HL-60/S4 (cell line): ENCODE measurements around the gene AJAP1.

ENCODE experiments used
- in situ Hi-C: fragments of 300-500 bp; cut with MboI; formaldehyde crosslinking; loops from 2 replicates; pipeline ENCODE4 v1.14.3; 2022; ENCODE audit warnings: low sequenced_read_pairs

AJAP1 gene

GRCh38 chr1:4628992-4629391, 25.4 kb upstream of the AJAP1 start:
- in situ Hi-C loops: no loop called here

DNA sequence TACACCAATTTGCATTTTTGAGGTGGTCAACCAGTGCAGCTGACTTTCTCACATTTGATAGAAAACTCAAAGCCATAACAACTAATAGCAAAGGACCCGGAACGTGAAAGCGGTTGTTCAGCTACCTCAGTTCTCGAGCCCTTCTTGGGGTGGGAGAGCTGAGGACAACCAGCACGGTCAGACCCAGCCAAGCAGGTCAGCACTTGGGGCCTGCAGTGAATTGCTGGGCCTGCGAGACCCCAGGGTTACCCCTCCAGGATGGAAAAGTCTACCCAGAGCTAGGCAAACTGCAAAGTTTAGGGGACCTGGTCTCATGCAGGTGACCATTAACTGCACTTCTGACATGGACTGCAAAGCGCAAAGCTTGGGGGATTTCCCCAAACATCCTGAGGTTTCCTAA, 23.8 kb upstream of the AJAP1 start:
- in situ Hi-C loops: no loop called here

DNA sequence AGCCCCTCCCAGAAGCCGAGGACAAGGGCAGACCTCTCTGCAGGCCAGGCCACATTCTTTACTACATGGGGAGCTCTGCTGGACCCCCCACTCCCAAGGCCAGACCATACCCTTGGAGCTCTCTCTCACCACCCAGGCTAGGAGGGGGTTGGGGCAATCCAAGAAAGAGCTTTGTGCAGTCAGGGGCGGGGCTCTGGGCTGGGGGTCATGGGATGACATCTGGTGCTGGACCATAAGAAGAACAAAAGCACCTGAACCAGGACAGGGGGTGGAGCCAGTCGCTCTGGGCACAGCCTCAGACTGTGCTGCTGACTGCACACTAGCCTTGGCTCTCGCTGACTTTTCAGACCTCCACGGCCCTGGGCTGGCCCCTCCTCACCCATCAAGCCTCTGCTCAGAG, 23.1 kb upstream of the AJAP1 start:
- in situ Hi-C loops: no loop called here

DNA sequence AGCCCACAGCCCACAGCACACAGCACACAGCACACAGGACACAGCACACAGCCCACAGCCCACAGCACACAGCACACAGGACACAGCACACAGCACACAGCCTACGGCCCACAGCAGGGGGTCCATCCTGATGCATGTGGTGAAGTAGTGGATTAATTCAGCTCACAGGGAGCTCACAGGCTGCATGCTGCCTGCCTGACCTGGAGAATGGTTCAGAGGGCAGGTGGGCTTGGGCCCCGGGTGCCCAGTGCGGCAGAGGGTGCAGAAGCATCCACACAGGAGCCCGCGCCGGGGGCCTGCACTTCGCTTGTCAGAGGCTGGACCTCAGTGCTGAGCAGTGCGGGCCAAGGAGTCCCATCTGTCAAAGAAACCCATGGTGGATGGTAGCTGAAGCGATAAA, 21.1 kb upstream of the AJAP1 start:
- in situ Hi-C loops: no loop called here

DNA sequence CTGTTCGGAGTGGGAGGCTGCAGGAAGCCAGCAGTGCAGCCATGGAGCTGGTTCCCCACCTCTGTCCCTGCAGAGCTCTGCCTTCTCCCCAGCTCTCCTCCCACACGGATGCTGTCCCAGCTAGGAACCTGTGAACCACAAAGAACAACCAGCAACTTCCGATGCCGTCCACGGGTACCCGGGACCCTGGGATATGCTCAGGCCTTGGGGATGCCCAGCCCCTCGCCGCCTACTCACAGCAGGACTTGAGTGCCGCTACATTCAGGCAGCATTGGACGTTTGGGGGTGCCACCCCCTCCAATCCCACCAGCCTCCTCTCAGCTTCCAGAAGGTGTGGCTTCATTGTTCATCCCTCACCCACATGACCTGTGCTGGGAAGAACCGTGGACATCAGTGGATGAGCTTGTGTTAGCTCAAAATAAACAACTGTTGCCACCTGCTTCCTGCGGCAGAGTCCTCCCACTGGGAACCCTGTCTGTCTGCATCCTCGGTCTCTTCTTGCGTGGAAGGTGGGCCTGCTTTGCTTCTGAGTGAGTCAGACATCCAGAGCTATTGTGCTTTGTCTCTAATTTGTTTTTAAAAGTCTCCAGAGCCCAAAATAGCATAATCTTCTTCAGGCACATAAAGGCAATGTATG, 20.1 kb upstream of the AJAP1 start:
- in situ Hi-C loops: no loop called here

DNA sequence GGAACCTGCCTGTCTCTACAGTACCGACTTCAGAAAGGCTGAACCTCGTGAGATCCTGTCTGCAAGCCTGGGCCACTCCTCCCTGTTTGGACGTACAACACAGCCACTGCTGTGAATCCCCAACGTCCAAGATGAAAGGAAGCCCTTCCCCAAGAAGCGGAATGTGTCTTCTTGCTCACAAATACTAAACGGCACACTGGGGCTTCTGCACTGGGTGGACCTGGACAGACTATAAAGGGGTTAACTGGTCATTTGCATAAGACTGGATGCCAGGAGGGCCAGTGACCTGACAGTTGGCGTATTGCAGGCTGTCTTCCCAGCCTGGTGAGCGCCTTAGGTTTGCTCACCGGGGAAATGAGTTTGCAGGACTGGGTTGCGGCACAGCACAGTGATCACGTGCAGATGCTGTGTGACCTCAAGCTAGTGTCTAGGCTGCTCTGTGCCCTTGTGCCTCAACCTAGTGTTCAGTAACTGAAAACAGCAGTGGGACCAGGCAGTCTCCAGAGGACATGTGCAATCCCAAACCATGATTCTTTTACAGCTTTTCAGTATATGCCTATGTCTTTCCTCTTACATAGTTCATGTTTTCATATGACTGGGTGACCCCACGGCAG, 19.5 kb upstream of the AJAP1 start:
- in situ Hi-C loops: no loop called here

DNA sequence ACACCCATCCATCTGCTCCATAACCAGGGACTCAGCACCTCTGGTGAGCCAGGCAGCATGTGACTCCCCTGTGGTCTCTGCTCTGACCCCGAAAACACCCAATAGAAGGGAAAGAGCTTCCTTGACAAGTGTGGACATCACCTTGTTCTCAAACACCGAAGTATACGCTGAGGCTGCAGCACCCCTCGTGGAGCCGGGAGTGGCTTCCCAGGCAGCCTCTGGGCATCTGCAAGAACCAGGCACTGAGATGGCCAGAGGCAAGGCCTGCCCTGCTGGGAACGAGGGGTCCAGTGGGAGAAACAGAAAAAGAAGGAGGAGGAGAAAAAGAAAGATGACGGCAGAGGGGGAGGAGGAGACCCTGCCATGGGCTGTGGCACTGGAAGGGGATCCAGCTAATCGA, 18.2 kb upstream of the AJAP1 start:
- in situ Hi-C loops: no loop called here

GRCh38 chr1:4636644-4637380, 17.6 kb upstream of the AJAP1 start:
- in situ Hi-C loops: no loop called here

- in situ Hi-C loops: no loop called here
Measured at GRCh38 chr1:4637616-4638344, 16.6 kb upstream of the AJAP1 start.

GRCh38 chr1:4638345-4638729, 16.1 kb upstream of the AJAP1 start:
- in situ Hi-C loops: no loop called here

- in situ Hi-C loops: no loop called here
Measured at GRCh38 chr1:4640931-4641330, 13.5 kb upstream of the AJAP1 start.

DNA sequence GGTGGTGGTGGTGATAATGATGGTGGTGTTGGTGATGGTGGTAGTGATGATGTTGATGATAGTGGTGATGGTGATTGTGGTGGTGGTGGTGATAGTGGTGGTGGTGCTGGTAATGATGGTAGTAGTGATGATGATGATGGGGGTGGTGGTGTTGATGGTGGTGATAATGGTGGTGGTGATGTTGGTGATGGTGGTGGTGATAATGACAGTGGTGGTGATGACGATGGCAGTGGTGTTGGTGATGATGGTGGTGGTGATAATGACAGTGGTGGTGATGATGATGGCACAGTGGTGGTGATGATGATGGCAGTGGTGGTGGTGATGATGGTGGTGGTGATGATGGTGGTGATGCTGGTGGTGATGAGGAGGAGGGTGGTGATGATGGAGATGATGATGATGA, 7.0 kb upstream of the AJAP1 start:
- in situ Hi-C loops: no loop called here

DNA sequence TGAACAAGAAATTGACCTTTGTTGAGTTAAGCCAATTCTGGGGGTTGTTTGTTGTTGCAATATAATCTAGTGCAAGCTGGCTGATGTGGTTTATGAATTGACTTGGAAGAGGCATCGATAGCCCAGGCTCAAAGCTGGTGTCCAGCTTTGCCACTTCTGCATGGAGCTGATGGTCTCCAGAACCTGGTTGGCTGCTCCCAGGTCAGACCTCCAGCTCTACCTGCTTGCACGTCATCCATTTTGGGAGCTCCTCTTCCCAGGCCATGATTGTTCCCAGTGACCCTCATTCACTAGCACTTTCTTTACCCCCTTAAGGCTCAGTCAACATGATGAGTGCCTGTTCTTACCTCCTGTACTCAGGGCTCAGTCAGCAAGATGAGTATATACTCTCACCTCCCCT, 5.8 kb upstream of the AJAP1 start:
- in situ Hi-C loops: no loop called here

DNA sequence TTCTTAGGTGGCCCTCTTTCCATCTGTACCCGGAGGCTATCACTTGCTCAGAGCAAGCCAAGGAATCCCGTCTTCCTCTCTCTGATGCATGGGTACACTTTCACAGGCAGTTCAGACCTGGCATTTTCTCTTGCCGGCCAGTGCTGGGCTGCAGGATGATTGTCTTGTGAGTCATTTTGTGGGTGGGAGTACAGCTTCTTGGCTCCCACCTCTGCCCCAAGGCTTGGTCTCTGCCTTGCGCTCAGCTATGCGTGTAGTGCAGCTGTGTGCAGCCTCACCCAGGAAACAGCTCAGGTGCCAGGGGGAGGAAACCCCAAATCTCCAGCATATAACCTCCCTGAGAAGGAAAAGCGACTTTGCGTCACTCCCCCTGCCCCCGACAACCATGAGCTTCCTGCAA, 3.9 kb upstream of the AJAP1 start:
- in situ Hi-C loops: no loop called here

GRCh38 chr1:4650981-4651380, 3.4 kb upstream of the AJAP1 start:
- in situ Hi-C loops: no loop called here

DNA sequence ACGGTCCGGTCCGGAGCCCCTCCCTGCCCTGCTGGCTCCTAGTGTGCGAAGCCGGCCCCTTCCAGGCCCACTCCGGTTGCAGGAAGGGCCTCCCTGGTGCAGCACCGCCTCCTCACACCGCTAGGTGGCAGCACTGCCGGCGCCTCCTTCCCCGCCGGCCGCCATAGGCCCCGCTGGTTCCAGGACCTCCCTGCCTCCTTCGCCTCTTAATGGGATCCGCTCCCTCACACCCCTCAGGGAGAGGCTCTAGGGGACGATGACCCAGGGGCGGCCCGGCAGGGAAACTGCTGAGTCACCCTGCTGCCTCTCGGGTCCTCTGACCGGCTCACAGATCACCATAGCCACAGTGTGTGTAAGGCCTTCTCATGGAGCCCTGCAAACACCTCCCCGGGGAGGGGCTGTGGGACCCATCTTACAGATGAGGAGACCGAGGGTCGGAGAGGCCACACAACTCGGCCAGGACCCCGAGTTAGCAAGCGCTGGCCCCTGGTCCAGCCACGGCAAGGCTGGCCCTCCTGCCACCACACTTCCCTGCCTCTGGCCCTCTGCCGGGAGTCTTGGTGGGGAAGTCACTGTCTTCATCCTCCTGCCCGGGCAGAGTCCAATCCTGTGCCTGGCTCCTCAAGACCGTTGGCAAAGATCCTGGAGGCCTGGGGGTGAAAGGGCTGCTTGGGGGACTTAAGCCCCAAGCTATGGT, 1.6 kb upstream of the AJAP1 start:
- in situ Hi-C loops: no loop called here

- in situ Hi-C loops: no loop called here
Measured at GRCh38 chr1:4653328-4653660, 1.1 kb upstream of the AJAP1 start.

DNA sequence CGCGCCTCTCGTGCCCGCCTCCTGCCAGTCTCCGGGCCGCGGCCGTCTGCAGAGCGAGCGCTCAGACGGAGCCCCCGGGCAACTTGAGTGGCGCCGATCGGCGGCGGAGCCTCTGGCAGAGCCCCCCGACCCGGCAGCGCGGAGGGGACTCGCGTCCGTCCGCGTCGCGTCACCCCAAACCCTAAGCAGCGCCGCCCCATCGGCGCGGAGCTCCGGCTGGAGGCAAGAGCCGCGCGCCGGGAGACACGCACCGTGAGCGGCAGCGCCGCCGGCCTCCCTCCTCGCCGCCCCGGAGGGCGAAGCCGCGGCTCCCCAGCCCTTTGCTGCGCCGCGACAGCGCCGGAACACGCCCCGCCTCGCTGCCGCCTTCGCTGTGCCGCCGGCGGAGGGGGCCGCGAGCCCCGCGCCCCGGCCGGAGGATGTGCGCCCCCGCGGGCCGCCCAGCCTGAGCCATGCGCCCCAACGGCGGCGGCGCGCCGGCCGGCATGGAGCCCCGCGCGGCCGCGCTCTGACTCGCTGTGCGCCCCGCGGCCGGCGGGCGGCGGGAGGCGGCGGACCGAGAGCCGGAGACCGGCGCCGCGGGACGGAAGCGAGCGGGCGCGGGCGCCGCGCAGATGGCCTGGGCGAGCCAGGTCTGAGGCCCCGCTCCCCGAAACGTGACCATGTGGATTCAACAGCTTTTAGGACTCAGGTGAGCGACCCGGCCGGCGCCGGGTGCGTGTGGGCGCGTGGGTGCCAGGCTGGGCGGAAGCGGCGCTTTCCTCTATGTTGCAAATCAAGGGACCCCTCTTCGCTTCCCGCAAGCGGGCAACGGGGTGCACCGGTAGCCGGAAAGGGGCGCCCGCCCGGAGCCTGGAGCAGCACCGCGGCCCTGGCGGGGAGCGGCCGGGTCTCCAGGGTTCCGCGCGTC, 610 bp downstream of the AJAP1 start:
- in situ Hi-C loops: no loop called here

- in situ Hi-C loops: no loop called here
Measured at GRCh38 chr1:4655674-4656532, 1.5 kb downstream of the AJAP1 start.
